Panc1 (cell line): ENCODE results near the gene METTL26. TPM values are rescaled to one million over a fixed set of nuclear protein-coding genes. Genes with fewer than 3 reads are reported as not detected.

Source experiments
- ATAC-seq: fragments of 200-7000 bp; cut with Tn5 transposase; 2 replicates; pipeline ENCODE4 v1.9.1; 2020; ENCODE audit warnings: mild to moderate bottlenecking, moderate library complexity
- BruUV-seq: library from RNA; stranded (reverse); fragments of 400-500 nt; replicated peaks from 2 replicates; lab custom pipeline; 2021; lab: Mats Ljungman, UMichigan
- CTCF ChIA-PET: fragments of 300-600 bp; sonication (Branson Sonifier 250); formaldehyde crosslinking; loops from one replicate; lab custom pipeline; 2022; ENCODE audit warnings: antibody characterized with exemption; lab: Charles Lee
- POLR2A ChIA-PET: fragments of 300-600 bp; sonication (Branson Sonifier 250); formaldehyde crosslinking; loops from one replicate; lab custom pipeline; 2022; ENCODE audit warnings: antibody characterized with exemption; lab: Charles Lee
- DNase-seq: peaks from one replicate; pipeline ENCODE4 v3.0.0-alpha.2; 2010; ENCODE audit warnings: low read depth, low spot score
- H3K27ac ChIP-seq: 2 replicates; pipeline ENCODE4 v1.5.1; 2011; ENCODE audit warnings: mild to moderate bottlenecking, low read length, inconsistent platforms
- H3K27me3 ChIP-seq: fragments of 200-500 bp; sonication (Bioruptor generic); 2 replicates; pipeline ENCODE4 v1.6.0; 2014; ENCODE audit warnings: low read length, inconsistent platforms; ENCODE audit not compliant: control insufficient read depth, insufficient read depth
- H3K36me3 ChIP-seq: fragments of 200-500 bp; sonication (Bioruptor generic); 2 replicates; pipeline ENCODE4 v1.5.1; 2014; ENCODE audit warnings: inconsistent platforms, mild to moderate bottlenecking, low read length, moderate library complexity; ENCODE audit not compliant: control insufficient read depth, insufficient read depth
- H3K4me1 ChIP-seq: 2 replicates; pipeline ENCODE4 v1.5.1; 2011; ENCODE audit warnings: inconsistent platforms, mild to moderate bottlenecking, low read length, moderate library complexity; ENCODE audit not compliant: control insufficient read depth, insufficient read depth
- H3K4me3 ChIP-seq, 2 experiments: 2 replicates each; pipeline ENCODE4 v1.5.1; 2011 to 2012; ENCODE audit warnings: low read depth in 2 of 2, low read length in 2 of 2, mild to moderate bottlenecking in 2 of 2, inconsistent platforms in 1 of 2, moderate library complexity in 1 of 2
- H3K9me3 ChIP-seq: fragments of 200-500 bp; sonication (Bioruptor generic); 2 replicates; pipeline ENCODE4 v1.5.1; 2014; ENCODE audit warnings: low read depth, mild to moderate bottlenecking, inconsistent platforms, low read length, moderate library complexity; ENCODE audit not compliant: control insufficient read depth, insufficient read depth
- POLR2AphosphoS5 ChIP-seq: IDR thresholded peaks from 2 replicates; pipeline ENCODE4 v1.6.1; 2012; ENCODE audit warnings: mild to moderate bottlenecking, low read depth, low read length, moderate library complexity
- REST ChIP-seq, 2 experiments: IDR thresholded peaks; 2 replicates each; pipeline ENCODE4 v1.6.1; 2011 to 2012; ENCODE audit warnings: low read depth in 2 of 2, control low read depth in 1 of 2, low read length in 1 of 2, mild to moderate bottlenecking in 1 of 2, moderate library complexity in 1 of 2; ENCODE audit not compliant: insufficient read depth in 1 of 2
- SIN3A ChIP-seq: IDR thresholded peaks from 2 replicates; pipeline ENCODE4 v1.6.1; 2012; ENCODE audit warnings: low read depth, mild to moderate bottlenecking, low read length, moderate library complexity, borderline replicate concordance; ENCODE audit not compliant: insufficient read depth
- TCF7L2 ChIP-seq: IDR thresholded peaks from 2 replicates; pipeline ENCODE4 v1.6.1; 2011; ENCODE audit warnings: mild to moderate bottlenecking, low read depth, low read length, inconsistent platforms
- in situ Hi-C: cut with HindIII; loops from 2 replicates; pipeline ENCODE4 v1.10.0; 2016; ENCODE audit warnings: low sequenced_read_pairs, low pct_unique_long_range_greater_than_20kb
- intact Hi-C: fragments of 100-400 bp; cut with micrococcal nuclease; formaldehyde crosslinking; loops from one replicate; pipeline ENCODE4 v1.10.0; 2022; ENCODE audit not compliant: unreplicated experiment
- total RNA-seq: library from RNA; stranded (reverse); gene quantifications from one replicate; pipeline ENCODE4 v1.2.1, GENCODE V29; 2021; ENCODE audit not compliant: unreplicated experiment
- TF ChIP-seq, protein P1 (sequence below): fragments of 450-650 bp; IDR thresholded peaks from 2 replicates; pipeline ENCODE4 v1.5.1; 2017; ENCODE audit warnings: mild to moderate bottlenecking

The METTL26 gene
- total RNA-seq, 1 experiment from 2014 or later = 91.8 TPM

- Histone ChIP-seq H3K27ac (no peak overlapping the region), H3K9me3 (no peaks in the 10 kb centered on the region), H3K4me3 (no peak overlapping the region), H3K36me3 (no peaks in the 10 kb centered on the region), H3K27me3 (no peaks in the 10 kb centered on the region), H3K4me1 (peaks cover 15% of the 10 kb centered on the region)
- in situ Hi-C loops (no loop called here), intact Hi-C loops (no loop called here)
- DNase-seq = no peak
- no TSS peak for BruUV-seq
- ChIA-PET POLR2A (no interaction called here), CTCF (no interaction called here)
- TF ChIP-seq SIN3A (no peak), POLR2AphosphoS5 (no peak), TCF7L2 (no peak)
- TF ChIP-seq, protein P1, sequence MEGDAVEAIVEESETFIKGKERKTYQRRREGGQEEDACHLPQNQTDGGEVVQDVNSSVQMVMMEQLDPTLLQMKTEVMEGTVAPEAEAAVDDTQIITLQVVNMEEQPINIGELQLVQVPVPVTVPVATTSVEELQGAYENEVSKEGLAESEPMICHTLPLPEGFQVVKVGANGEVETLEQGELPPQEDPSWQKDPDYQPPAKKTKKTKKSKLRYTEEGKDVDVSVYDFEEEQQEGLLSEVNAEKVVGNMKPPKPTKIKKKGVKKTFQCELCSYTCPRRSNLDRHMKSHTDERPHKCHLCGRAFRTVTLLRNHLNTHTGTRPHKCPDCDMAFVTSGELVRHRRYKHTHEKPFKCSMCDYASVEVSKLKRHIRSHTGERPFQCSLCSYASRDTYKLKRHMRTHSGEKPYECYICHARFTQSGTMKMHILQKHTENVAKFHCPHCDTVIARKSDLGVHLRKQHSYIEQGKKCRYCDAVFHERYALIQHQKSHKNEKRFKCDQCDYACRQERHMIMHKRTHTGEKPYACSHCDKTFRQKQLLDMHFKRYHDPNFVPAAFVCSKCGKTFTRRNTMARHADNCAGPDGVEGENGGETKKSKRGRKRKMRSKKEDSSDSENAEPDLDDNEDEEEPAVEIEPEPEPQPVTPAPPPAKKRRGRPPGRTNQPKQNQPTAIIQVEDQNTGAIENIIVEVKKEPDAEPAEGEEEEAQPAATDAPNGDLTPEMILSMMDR = no peak
- ATAC-seq = no peak
These were observed 21.4 kb upstream of the METTL26 start for GRCh38 chr16:657487-657886.

DNA sequence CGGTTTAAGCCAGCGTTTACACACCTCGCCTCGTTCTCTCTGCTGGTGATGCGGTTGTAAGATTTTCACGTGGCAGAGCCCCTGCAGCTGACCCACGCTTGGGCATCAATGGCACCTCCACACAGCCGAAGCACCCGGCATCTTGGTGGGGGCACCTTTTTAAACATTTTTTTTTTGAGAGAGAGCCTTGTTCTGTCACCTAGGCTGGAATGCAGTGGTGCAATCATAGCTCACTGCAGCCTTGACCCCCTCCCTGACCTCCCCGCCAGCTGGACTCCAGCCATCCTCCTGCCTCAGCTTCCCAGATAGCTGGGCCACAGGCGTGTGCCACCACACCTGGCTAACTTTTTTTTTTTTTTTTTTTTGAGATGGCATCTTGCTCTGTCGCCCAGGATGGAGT lies 17.9 kb upstream of the METTL26 start:
- Histone ChIP-seq H3K27me3 (no peaks in the 10 kb centered on the region), H3K4me3 (no peak overlapping the region), H3K27ac (no peak overlapping the region), H3K4me1 (no peaks in the 10 kb centered on the region; the same call in 1 of the 2 replicates), H3K9me3 (no peaks in the 10 kb centered on the region), H3K36me3 (no peaks in the 10 kb centered on the region)
- ATAC-seq = no peak
- ChIA-PET POLR2A (interaction anchor here (0.6 to 1.0 kb wide), 2 partner anchors 10 to 358 kb away, joined by 3 to 5 read pairs; no protein-coding TSS in a partner anchor), CTCF (interaction anchor here (0.7 kb wide), 1 partner anchor 65 kb away, joined by 6 read pairs; no protein-coding TSS in a partner anchor)
- no peak for DNase-seq
- intact Hi-C loops (no loop called here), in situ Hi-C loops (no loop called here)
- TF ChIP-seq, protein P1 = no peak
- TF ChIP-seq REST (IDR thresholded peaks at IDR 0.05; ENCODE audit: insufficient read depth in 1 of 2, low read depth in 2 of 2, low read length in 1 of 2) (no peak), TCF7L2 (no peak), SIN3A (no peak), POLR2AphosphoS5 (no peak)
- BruUV-seq = no TSS peak
